Measurements from ENCODE around the gene MARCHF2.
"Not testable (repeated sequence)": the region's sequence is repeated elsewhere in the genome, so short reads cannot be mapped to it uniquely, and the experiment has no call there.

DNA sequence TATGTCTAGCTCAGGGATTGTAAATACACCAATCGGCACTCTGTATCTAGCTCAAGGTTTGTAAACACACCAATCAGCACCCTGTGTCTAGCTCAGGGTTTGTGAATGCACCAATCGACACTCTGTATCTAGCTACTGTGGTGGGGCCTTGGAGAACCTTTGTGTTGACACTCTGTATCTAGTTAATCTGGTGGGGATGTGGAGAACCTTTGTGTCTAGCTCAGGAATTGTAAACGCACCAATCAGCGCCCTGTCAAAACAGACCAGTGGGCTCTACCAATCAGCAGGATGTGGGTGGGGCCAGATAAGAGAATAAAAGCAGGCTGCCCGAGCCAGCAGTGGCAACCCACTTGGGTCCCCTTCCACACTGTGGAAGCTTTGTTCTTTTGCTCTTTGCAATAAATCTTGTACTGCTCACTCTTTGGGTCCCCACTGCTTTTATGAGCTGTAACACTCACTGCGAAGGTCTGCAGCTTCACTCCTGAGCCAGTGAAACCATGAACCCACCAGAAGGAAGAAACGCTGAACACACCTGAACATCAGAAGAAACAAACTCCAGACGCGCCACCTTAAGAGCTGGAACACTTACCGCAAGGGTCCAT, 36.6 kb upstream of the MARCHF2 start:
- not testable (repeated sequence) for TF ChIP-seq EP300, POLR2A (IDR thresholded peaks at IDR 0.05)
- TF ChIP-seq, protein P1, sequence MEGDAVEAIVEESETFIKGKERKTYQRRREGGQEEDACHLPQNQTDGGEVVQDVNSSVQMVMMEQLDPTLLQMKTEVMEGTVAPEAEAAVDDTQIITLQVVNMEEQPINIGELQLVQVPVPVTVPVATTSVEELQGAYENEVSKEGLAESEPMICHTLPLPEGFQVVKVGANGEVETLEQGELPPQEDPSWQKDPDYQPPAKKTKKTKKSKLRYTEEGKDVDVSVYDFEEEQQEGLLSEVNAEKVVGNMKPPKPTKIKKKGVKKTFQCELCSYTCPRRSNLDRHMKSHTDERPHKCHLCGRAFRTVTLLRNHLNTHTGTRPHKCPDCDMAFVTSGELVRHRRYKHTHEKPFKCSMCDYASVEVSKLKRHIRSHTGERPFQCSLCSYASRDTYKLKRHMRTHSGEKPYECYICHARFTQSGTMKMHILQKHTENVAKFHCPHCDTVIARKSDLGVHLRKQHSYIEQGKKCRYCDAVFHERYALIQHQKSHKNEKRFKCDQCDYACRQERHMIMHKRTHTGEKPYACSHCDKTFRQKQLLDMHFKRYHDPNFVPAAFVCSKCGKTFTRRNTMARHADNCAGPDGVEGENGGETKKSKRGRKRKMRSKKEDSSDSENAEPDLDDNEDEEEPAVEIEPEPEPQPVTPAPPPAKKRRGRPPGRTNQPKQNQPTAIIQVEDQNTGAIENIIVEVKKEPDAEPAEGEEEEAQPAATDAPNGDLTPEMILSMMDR (IDR thresholded peaks at IDR 0.05): not testable (repeated sequence)
